Loucy (cell line): Measurements from ENCODE around the gene KCNN2.

ENCODE experiments used
- H2AFZ ChIP-seq: fragments of 200-600 bp; sonication (generic); 2 replicates; pipeline ENCODE4 v1.6.0; 2016; ENCODE audit warnings: antibody characterized with exemption, mild to moderate bottlenecking, low read length, moderate library complexity
- H3F3A ChIP-seq: fragments of 200-600 bp; 2 replicates; pipeline ENCODE4 v1.6.0; 2016; ENCODE audit warnings: antibody characterized with exemption, low read depth, mild to moderate bottlenecking
- H3K27me3 ChIP-seq: fragments of 200-600 bp; sonication (generic); 2 replicates; pipeline ENCODE4 v1.6.1; 2014; ENCODE audit warnings: low read length, mild to moderate bottlenecking; ENCODE audit not compliant: insufficient read depth, poor library complexity, severe bottlenecking
- H3K36me3 ChIP-seq: fragments of 200-600 bp; sonication (generic); 2 replicates; pipeline ENCODE4 v1.6.1; 2016; ENCODE audit warnings: low read length; ENCODE audit not compliant: insufficient read depth
- H3K4me1 ChIP-seq: fragments of 200-600 bp; sonication (generic); 2 replicates; pipeline ENCODE4 v1.5.1; 2014; ENCODE audit warnings: low read length, mild to moderate bottlenecking; ENCODE audit not compliant: insufficient read depth, poor library complexity, severe bottlenecking
- H3K4me2 ChIP-seq: fragments of 200-600 bp; sonication (generic); 2 replicates; pipeline ENCODE4 v1.6.0; 2014; ENCODE audit warnings: antibody characterized with exemption, low read length, low read depth, mild to moderate bottlenecking; ENCODE audit not compliant: poor library complexity, severe bottlenecking
- H3K4me3 ChIP-seq: fragments of 200-600 bp; sonication (generic); 2 replicates; pipeline ENCODE4 v1.5.1; 2014; ENCODE audit warnings: low read length, mild to moderate bottlenecking, mixed read lengths; ENCODE audit not compliant: poor library complexity, severe bottlenecking
- H3K79me2 ChIP-seq: fragments of 200-600 bp; sonication (generic); 2 replicates; pipeline ENCODE4 v1.6.1; 2014; ENCODE audit warnings: low read length; ENCODE audit not compliant: insufficient read depth
- H3K9ac ChIP-seq: fragments of 200-600 bp; sonication (generic); 2 replicates; pipeline ENCODE4 v1.6.0; 2014; ENCODE audit warnings: mild to moderate bottlenecking, low read depth, low read length, moderate library complexity; ENCODE audit not compliant: poor library complexity, severe bottlenecking
- H3K9me2 ChIP-seq: fragments of 200-600 bp; sonication (generic); replicated peaks from 2 replicates; pipeline ENCODE4 v1.6.1; 2016; ENCODE audit warnings: low read depth, low read length, mixed read lengths
- H3K9me3 ChIP-seq: fragments of 200-600 bp; sonication (generic); 2 replicates; pipeline ENCODE4 v1.6.1; 2014; ENCODE audit warnings: mild to moderate bottlenecking, antibody characterized with exemption, low read length, low read depth; ENCODE audit not compliant: insufficient read depth
- H4K20me1 ChIP-seq: fragments of 200-600 bp; sonication (generic); 2 replicates; pipeline ENCODE4 v1.6.0; 2014; ENCODE audit warnings: antibody characterized with exemption, low read length, mild to moderate bottlenecking; ENCODE audit not compliant: insufficient read depth, poor library complexity, severe bottlenecking
- EZH2phosphoT487 ChIP-seq: fragments of 200-600 bp; IDR thresholded peaks from 2 replicates; pipeline ENCODE4 v1.6.1; 2018; ENCODE audit warnings: antibody characterized with exemption, mild to moderate bottlenecking, moderate library complexity, borderline replicate concordance
- TF ChIP-seq, protein P1 (sequence below): fragments of 200-600 bp; sonication (generic); conservative IDR thresholded peaks from 2 replicates; pipeline ENCODE4 v1.5.1; 2014; ENCODE audit warnings: mild to moderate bottlenecking, antibody characterized with exemption, low read length

KCNN2 gene

GRCh38 chr5:114467171-114467570, 105.3 kb downstream of the KCNN2 start:
- no peaks in the 10 kb centered on the region for H4K20me1 ChIP-seq
- H3K27me3 ChIP-seq = no peaks in the 10 kb centered on the region
- H3K9me3 ChIP-seq = no peaks in the 10 kb centered on the region
- no peaks in the 10 kb centered on the region for H3F3A ChIP-seq
- no peak overlapping the region for H2AFZ ChIP-seq
- H3K4me2 ChIP-seq = no peak overlapping the region
- no peak overlapping the region for H3K4me3 ChIP-seq
- H3K36me3 ChIP-seq = no peaks in the 10 kb centered on the region
- H3K79me2 ChIP-seq = no peaks in the 10 kb centered on the region
- no peak overlapping the region for H3K9ac ChIP-seq
- H3K4me1 ChIP-seq = no peaks in the 10 kb centered on the region
- TF ChIP-seq, protein P1, sequence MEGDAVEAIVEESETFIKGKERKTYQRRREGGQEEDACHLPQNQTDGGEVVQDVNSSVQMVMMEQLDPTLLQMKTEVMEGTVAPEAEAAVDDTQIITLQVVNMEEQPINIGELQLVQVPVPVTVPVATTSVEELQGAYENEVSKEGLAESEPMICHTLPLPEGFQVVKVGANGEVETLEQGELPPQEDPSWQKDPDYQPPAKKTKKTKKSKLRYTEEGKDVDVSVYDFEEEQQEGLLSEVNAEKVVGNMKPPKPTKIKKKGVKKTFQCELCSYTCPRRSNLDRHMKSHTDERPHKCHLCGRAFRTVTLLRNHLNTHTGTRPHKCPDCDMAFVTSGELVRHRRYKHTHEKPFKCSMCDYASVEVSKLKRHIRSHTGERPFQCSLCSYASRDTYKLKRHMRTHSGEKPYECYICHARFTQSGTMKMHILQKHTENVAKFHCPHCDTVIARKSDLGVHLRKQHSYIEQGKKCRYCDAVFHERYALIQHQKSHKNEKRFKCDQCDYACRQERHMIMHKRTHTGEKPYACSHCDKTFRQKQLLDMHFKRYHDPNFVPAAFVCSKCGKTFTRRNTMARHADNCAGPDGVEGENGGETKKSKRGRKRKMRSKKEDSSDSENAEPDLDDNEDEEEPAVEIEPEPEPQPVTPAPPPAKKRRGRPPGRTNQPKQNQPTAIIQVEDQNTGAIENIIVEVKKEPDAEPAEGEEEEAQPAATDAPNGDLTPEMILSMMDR = no peak
- no peak for TF ChIP-seq EZH2phosphoT487
- no peaks in the 10 kb centered on the region for H3K9me2 ChIP-seq

DNA sequence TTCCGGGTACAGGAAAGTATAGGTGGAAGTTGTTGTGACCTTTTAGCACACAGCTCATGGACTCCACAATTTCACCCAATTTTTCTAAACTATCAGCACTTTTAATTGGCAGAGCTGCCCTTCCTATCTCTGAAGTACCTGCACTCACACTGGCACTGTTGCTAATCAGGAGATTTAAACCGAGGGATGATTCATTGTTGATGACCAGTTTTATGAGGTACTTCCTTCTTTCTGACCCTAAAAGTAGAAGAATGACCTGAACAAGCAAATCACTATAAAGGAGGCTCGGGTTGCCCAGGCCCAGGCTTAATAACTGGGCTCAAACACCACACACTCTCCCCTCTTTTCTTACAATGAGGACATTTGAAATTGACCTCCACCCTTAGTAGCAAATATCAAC, 105.9 kb downstream of the KCNN2 start:
- Histone ChIP-seq H4K20me1 (no peaks in the 10 kb centered on the region), H3K27me3 (no peaks in the 10 kb centered on the region), H3K9me3 (no peaks in the 10 kb centered on the region), H3K79me2 (no peaks in the 10 kb centered on the region), H2AFZ (no peak overlapping the region), H3K4me1 (no peaks in the 10 kb centered on the region), H3K9me2 (no peaks in the 10 kb centered on the region), H3K9ac (no peak overlapping the region), H3K36me3 (no peaks in the 10 kb centered on the region), H3K4me2 (no peak overlapping the region), H3K4me3 (no peak overlapping the region), H3F3A (no peaks in the 10 kb centered on the region)
- TF ChIP-seq EZH2phosphoT487 = no peak
- TF ChIP-seq, protein P1 = no peak

GRCh38 chr5:114469372-114469771, 107.5 kb downstream of the KCNN2 start:
- Histone ChIP-seq H2AFZ (no peak overlapping the region), H3F3A (no peaks in the 10 kb centered on the region), H3K4me3 (no peak overlapping the region), H3K36me3 (no peaks in the 10 kb centered on the region), H3K9me3 (no peaks in the 10 kb centered on the region), H3K79me2 (no peaks in the 10 kb centered on the region), H3K9ac (no peak overlapping the region), H3K9me2 (no peaks in the 10 kb centered on the region), H4K20me1 (no peaks in the 10 kb centered on the region), H3K4me1 (no peaks in the 10 kb centered on the region), H3K4me2 (no peak overlapping the region), H3K27me3 (no peaks in the 10 kb centered on the region)
- TF ChIP-seq, protein P1 = no peak
- TF ChIP-seq EZH2phosphoT487 = no peak
